ENCODE measurements around the gene SLITRK4.

SLITRK4 gene

GRCh38 chrX:143632625-143633410, 3.1 kb downstream of the SLITRK4 start:
- H3K27ac ChIP-seq (ENCODE audit: poor library complexity, severe bottlenecking), result no peak overlapping the region
- DNase-seq (ENCODE audit: low spot score), result no peak
- H3K27me3 ChIP-seq (ENCODE audit: insufficient read depth, poor library complexity, severe bottlenecking), result peaks cover 29% of the 10 kb centered on the region
- TF ChIP-seq CTCF (IDR thresholded peaks at IDR 0.05; ENCODE audit: poor library complexity, severe bottlenecking), result no peak
- no peaks in the 10 kb centered on the region for H3K4me1 ChIP-seq (ENCODE audit: insufficient read depth, poor library complexity, severe bottlenecking)
- H3K4me3 ChIP-seq (ENCODE audit: severe bottlenecking), result no peak overlapping the region
- H3K9me3 ChIP-seq (ENCODE audit: severe bottlenecking), result no peaks in the 10 kb centered on the region
- ATAC-seq (ENCODE audit: low read depth), result no peak
- no peaks in the 10 kb centered on the region for H3K36me3 ChIP-seq (ENCODE audit: low read depth)

GRCh38 chrX:143623657-143624056, 12.2 kb downstream of the SLITRK4 start:
- Histone ChIP-seq H3K27me3 (ENCODE audit: insufficient read depth, poor library complexity, severe bottlenecking) (no peaks in the 10 kb centered on the region), H3K36me3 (ENCODE audit: low read depth) (no peaks in the 10 kb centered on the region), H3K27ac (ENCODE audit: poor library complexity, severe bottlenecking) (no peak overlapping the region), H3K9me3 (ENCODE audit: severe bottlenecking) (no peaks in the 10 kb centered on the region), H3K4me3 (ENCODE audit: severe bottlenecking) (no peak overlapping the region), H3K4me1 (ENCODE audit: insufficient read depth, poor library complexity, severe bottlenecking) (no peaks in the 10 kb centered on the region)
- ATAC-seq (ENCODE audit: low read depth) (no peak), DNase-seq (ENCODE audit: low spot score) (no peak)
- no peak for TF ChIP-seq CTCF (IDR thresholded peaks at IDR 0.05; ENCODE audit: poor library complexity, severe bottlenecking)

- TF ChIP-seq CTCF (IDR thresholded peaks at IDR 0.05; ENCODE audit: poor library complexity, severe bottlenecking), result no peak
- Histone ChIP-seq H3K4me1 (ENCODE audit: insufficient read depth, poor library complexity, severe bottlenecking) (no peaks in the 10 kb centered on the region), H3K27me3 (ENCODE audit: insufficient read depth, poor library complexity, severe bottlenecking) (no peaks in the 10 kb centered on the region), H3K36me3 (ENCODE audit: low read depth) (no peaks in the 10 kb centered on the region), H3K4me3 (ENCODE audit: severe bottlenecking) (no peak overlapping the region), H3K27ac (ENCODE audit: poor library complexity, severe bottlenecking) (no peak overlapping the region), H3K9me3 (ENCODE audit: severe bottlenecking) (no peaks in the 10 kb centered on the region)
- ATAC-seq (ENCODE audit: low read depth) (no peak), DNase-seq (ENCODE audit: low spot score) (no peak)
Observed at GRCh38 chrX:143621276-143621675, 14.6 kb downstream of the SLITRK4 start.

- no peaks in the 10 kb centered on the region for H3K9me3 ChIP-seq (ENCODE audit: severe bottlenecking)
- ATAC-seq (ENCODE audit: low read depth), result no peak
- H3K27me3 ChIP-seq (ENCODE audit: insufficient read depth, poor library complexity, severe bottlenecking), result no peaks in the 10 kb centered on the region
- TF ChIP-seq CTCF (IDR thresholded peaks at IDR 0.05; ENCODE audit: poor library complexity, severe bottlenecking), result no peak
- no peak overlapping the region for H3K27ac ChIP-seq (ENCODE audit: poor library complexity, severe bottlenecking)
- H3K4me3 ChIP-seq (ENCODE audit: severe bottlenecking), result no peak overlapping the region
- DNase-seq (ENCODE audit: low spot score), result no peak
- no peaks in the 10 kb centered on the region for H3K36me3 ChIP-seq (ENCODE audit: low read depth)
- H3K4me1 ChIP-seq (ENCODE audit: insufficient read depth, poor library complexity, severe bottlenecking), result no peaks in the 10 kb centered on the region
Observed at GRCh38 chrX:143615851-143616250, 20.1 kb downstream of the SLITRK4 start.

- H3K27me3 ChIP-seq (ENCODE audit: insufficient read depth, poor library complexity, severe bottlenecking), result no peaks in the 10 kb centered on the region
- H3K9me3 ChIP-seq (ENCODE audit: severe bottlenecking), result no peaks in the 10 kb centered on the region
- no peaks in the 10 kb centered on the region for H3K36me3 ChIP-seq (ENCODE audit: low read depth)
- no peak for DNase-seq (ENCODE audit: low spot score)
- TF ChIP-seq CTCF (IDR thresholded peaks at IDR 0.05; ENCODE audit: poor library complexity, severe bottlenecking), result no peak
- ATAC-seq (ENCODE audit: low read depth), result no peak
- no peaks in the 10 kb centered on the region for H3K4me1 ChIP-seq (ENCODE audit: insufficient read depth, poor library complexity, severe bottlenecking)
- H3K4me3 ChIP-seq (ENCODE audit: severe bottlenecking), result no peak overlapping the region
- H3K27ac ChIP-seq (ENCODE audit: poor library complexity, severe bottlenecking), result no peak overlapping the region
Observed at GRCh38 chrX:143601809-143602208, 34.1 kb downstream of the SLITRK4 start.

Data from RWPE2 (cell line).